SJSA1 (cell line): ENCODE results near the gene COX19. TPM values are rescaled to one million over a fixed set of nuclear protein-coding genes. Genes with fewer than 3 reads are reported as not detected.
A peak's percentile ranks its signal among the peaks of the same experiment; 100 is the strongest.

Experiments
- DNase-seq, 2 experiments: peaks; one replicate each; pipeline ENCODE4 v3.0.0-alpha.2; 2015 to 2020; ENCODE audit warnings: low spot score in 2 of 2, low read depth in 1 of 2
- H3K27ac ChIP-seq: fragments of 250-450 bp; sonication (Bioruptor Pico); 2 replicates; pipeline ENCODE4 v1.5.1; 2020; ENCODE audit warnings: mild to moderate bottlenecking, moderate library complexity
- H3K27me3 ChIP-seq: fragments of 250-450 bp; sonication (Bioruptor Pico); replicated peaks from 2 replicates; pipeline ENCODE4 v1.5.1; 2020; ENCODE audit warnings: mild to moderate bottlenecking, moderate library complexity
- H3K36me3 ChIP-seq: fragments of 250-450 bp; sonication (Bioruptor Pico); 2 replicates; pipeline ENCODE4 v1.5.1; 2020; ENCODE audit warnings: mild to moderate bottlenecking
- H3K4me1 ChIP-seq: fragments of 250-450 bp; sonication (Bioruptor Pico); replicated peaks from 2 replicates; pipeline ENCODE4 v1.6.1; 2021; ENCODE audit warnings: mild to moderate bottlenecking
- H3K4me3 ChIP-seq: fragments of 250-450 bp; sonication (Bioruptor Pico); 2 replicates; pipeline ENCODE4 v1.5.1; 2020; ENCODE audit warnings: mild to moderate bottlenecking
- H3K9me3 ChIP-seq: fragments of 250-450 bp; sonication (Bioruptor Pico); replicated peaks from 2 replicates; pipeline ENCODE4 v1.5.1; 2020; ENCODE audit warnings: mild to moderate bottlenecking
- total RNA-seq: library from RNA; depleted of rRNA; stranded (reverse); fragments of >200 nt; shearing (Covaris generic); gene quantifications from 2 replicates; pipeline ENCODE4 v1.2.3, GENCODE V29; 2014

Gene COX19
- total RNA-seq, 1 experiment from 2014 or later, result 8.4 TPM

GRCh38 chr7:937856-938484 is 37.4 kb downstream of the COX19 start:
- DNase-seq, result no peak
- Histone ChIP-seq H3K9me3 (no peaks in the 10 kb centered on the region), H3K36me3 (no peaks in the 10 kb centered on the region), H3K27ac (no peak overlapping the region), H3K27me3 (peaks cover 7% of the 10 kb centered on the region; the same call in 1 of the 2 replicates), H3K4me1 (no peaks in the 10 kb centered on the region), H3K4me3 (no peak overlapping the region)

GRCh38 chr7:936386-937054 is 38.8 kb downstream of the COX19 start:
- DNase-seq, result no peak

GRCh38 chr7:935874-936385 is 39.4 kb downstream of the COX19 start:
- no peak overlapping the region for H3K27ac ChIP-seq
- H3K27me3 ChIP-seq, result no peaks in the 10 kb centered on the region
- H3K4me3 ChIP-seq, result no peak overlapping the region
- no peaks in the 10 kb centered on the region for H3K36me3 ChIP-seq
- no peaks in the 10 kb centered on the region for H3K9me3 ChIP-seq
- no peak for DNase-seq
- H3K4me1 ChIP-seq, result no peaks in the 10 kb centered on the region

More at GRCh38 chr7:936386-937054, 38.8 kb downstream of the COX19 start:
- H3K27me3 ChIP-seq, result peaks cover 2% of the 10 kb centered on the region; the same call in 1 of the 2 replicates
- no peaks in the 10 kb centered on the region for H3K9me3 ChIP-seq
- H3K27ac ChIP-seq, result no peak overlapping the region
- H3K36me3 ChIP-seq, result no peaks in the 10 kb centered on the region
- no peaks in the 10 kb centered on the region for H3K4me1 ChIP-seq
- no peak overlapping the region for H3K4me3 ChIP-seq

GRCh38 chr7:935164-935873 is 40.0 kb downstream of the COX19 start:
- Histone ChIP-seq H3K4me1 (no peaks in the 10 kb centered on the region), H3K36me3 (no peaks in the 10 kb centered on the region), H3K27ac (no peak overlapping the region), H3K4me3 (no peak overlapping the region), H3K27me3 (no peaks in the 10 kb centered on the region), H3K9me3 (no peaks in the 10 kb centered on the region)
- DNase-seq, result no peak

- Histone ChIP-seq H3K4me1 (no peaks in the 10 kb centered on the region), H3K4me3 (no peak overlapping the region), H3K27ac (no peak overlapping the region), H3K9me3 (no peaks in the 10 kb centered on the region), H3K36me3 (no peaks in the 10 kb centered on the region), H3K27me3 (no peaks in the 10 kb centered on the region)
- no peak for DNase-seq
These were observed 40.7 kb downstream of the COX19 start for GRCh38 chr7:934469-935163.

GRCh38 chr7:932651-932975 is 42.7 kb downstream of the COX19 start:
- no peaks in the 10 kb centered on the region for H3K27me3 ChIP-seq
- H3K27ac ChIP-seq, result no peak overlapping the region
- no peaks in the 10 kb centered on the region for H3K36me3 ChIP-seq
- no peaks in the 10 kb centered on the region for H3K9me3 ChIP-seq
- DNase-seq, result no peak
- H3K4me1 ChIP-seq, result 0 out of 2 replicates have a peak, but pooled peaks cover 3% of the 10 kb centered on the region
- no peak overlapping the region for H3K4me3 ChIP-seq

- DNase-seq, result no peak
- H3K27ac ChIP-seq, result no peak overlapping the region
These were observed 43.3 kb downstream of the COX19 start for GRCh38 chr7:931871-932650.

GRCh38 chr7:930975-931758 is 44.2 kb downstream of the COX19 start:
- Histone ChIP-seq H3K9me3 (no peaks in the 10 kb centered on the region), H3K4me1 (0 out of 2 replicates have a peak, but pooled peaks cover 3% of the 10 kb centered on the region), H3K4me3 (no peak overlapping the region), H3K36me3 (no peaks in the 10 kb centered on the region), H3K27ac (no peak overlapping the region), H3K27me3 (no peaks in the 10 kb centered on the region)
- DNase-seq, result no peak

More at GRCh38 chr7:931871-932650, 43.3 kb downstream of the COX19 start:
- 0 out of 2 replicates have a peak, but pooled peaks cover 3% of the 10 kb centered on the region for H3K4me1 ChIP-seq
- H3K9me3 ChIP-seq, result no peaks in the 10 kb centered on the region
- H3K27me3 ChIP-seq, result no peaks in the 10 kb centered on the region
- no peak overlapping the region for H3K4me3 ChIP-seq
- no peaks in the 10 kb centered on the region for H3K36me3 ChIP-seq

- no peak for DNase-seq
- H3K27ac ChIP-seq, result no peak overlapping the region
- H3K27me3 ChIP-seq, result no peaks in the 10 kb centered on the region
- no peak overlapping the region for H3K4me3 ChIP-seq
- H3K4me1 ChIP-seq, result 0 out of 2 replicates have a peak, but pooled peaks cover 3% of the 10 kb centered on the region
- H3K9me3 ChIP-seq, result no peaks in the 10 kb centered on the region
- H3K36me3 ChIP-seq, result no peaks in the 10 kb centered on the region
These were observed 46.0 kb downstream of the COX19 start for GRCh38 chr7:929311-929711.

- DNase-seq, result peak in 1 of 2 experiments; percentile 38
- Histone ChIP-seq H3K4me1 (peaks cover 12% of the 10 kb centered on the region), H3K36me3 (no peaks in the 10 kb centered on the region), H3K27me3 (no peaks in the 10 kb centered on the region), H3K9me3 (no peaks in the 10 kb centered on the region), H3K4me3 (no peak overlapping the region), H3K27ac (no peak overlapping the region)
These were observed 48.2 kb downstream of the COX19 start for GRCh38 chr7:927031-927671.

GRCh38 chr7:926061-927030 is 49.0 kb downstream of the COX19 start:
- Histone ChIP-seq H3K27me3 (no peaks in the 10 kb centered on the region), H3K4me1 (peaks cover 12% of the 10 kb centered on the region), H3K9me3 (no peaks in the 10 kb centered on the region), H3K4me3 (no peak overlapping the region), H3K36me3 (no peaks in the 10 kb centered on the region), H3K27ac (no peak overlapping the region)
- peak in 1 of 2 experiments; percentile 43 for DNase-seq
